ENCODE measurements around the gene SPTB.
A peak's percentile ranks its signal among the peaks of the same experiment; 100 is the strongest.

The SPTB gene

DNA sequence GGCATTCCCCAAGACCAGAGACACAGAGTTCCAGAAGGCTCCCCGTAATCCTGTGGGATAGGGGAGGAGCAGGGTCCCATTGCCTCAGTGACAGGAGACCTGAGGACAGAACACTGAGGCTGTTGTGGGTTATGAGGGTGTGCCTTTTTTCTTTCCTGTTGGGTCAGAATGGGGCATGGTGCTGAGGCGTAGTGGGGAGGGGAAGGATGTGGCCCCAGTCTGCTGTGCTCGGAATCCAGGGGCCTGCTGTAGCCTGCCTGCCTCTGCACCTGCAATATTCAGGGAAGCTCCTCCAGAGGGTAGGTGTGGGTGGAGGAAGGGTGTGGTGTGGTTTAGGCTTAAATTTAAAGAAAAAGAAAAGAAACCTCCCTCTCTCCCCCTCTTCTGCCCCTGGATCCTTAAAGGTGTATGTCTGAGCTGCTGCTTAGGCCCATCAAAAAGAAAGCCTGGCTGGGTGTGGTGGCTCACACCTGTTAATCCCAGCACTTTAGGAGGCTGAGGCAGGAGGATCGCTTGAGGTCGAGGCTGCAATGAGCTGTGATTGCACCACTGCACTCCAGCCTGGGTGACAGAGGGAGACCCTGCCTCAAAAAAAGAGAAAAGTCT is 156.8 kb downstream of the SPTB start:
- TF ChIP-seq, protein P1, sequence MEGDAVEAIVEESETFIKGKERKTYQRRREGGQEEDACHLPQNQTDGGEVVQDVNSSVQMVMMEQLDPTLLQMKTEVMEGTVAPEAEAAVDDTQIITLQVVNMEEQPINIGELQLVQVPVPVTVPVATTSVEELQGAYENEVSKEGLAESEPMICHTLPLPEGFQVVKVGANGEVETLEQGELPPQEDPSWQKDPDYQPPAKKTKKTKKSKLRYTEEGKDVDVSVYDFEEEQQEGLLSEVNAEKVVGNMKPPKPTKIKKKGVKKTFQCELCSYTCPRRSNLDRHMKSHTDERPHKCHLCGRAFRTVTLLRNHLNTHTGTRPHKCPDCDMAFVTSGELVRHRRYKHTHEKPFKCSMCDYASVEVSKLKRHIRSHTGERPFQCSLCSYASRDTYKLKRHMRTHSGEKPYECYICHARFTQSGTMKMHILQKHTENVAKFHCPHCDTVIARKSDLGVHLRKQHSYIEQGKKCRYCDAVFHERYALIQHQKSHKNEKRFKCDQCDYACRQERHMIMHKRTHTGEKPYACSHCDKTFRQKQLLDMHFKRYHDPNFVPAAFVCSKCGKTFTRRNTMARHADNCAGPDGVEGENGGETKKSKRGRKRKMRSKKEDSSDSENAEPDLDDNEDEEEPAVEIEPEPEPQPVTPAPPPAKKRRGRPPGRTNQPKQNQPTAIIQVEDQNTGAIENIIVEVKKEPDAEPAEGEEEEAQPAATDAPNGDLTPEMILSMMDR (IDR thresholded peaks at IDR 0.05; ENCODE audit: low read depth, low read length) = no peak
- H3K4me3 ChIP-seq (replicated peaks in 1 of 2; ENCODE audit: low read depth in 2 of 2, low read length in 2 of 2) = no peak overlapping the region
- no peak for DNase-seq (ENCODE audit: low read depth in 2 of 2)

DNA sequence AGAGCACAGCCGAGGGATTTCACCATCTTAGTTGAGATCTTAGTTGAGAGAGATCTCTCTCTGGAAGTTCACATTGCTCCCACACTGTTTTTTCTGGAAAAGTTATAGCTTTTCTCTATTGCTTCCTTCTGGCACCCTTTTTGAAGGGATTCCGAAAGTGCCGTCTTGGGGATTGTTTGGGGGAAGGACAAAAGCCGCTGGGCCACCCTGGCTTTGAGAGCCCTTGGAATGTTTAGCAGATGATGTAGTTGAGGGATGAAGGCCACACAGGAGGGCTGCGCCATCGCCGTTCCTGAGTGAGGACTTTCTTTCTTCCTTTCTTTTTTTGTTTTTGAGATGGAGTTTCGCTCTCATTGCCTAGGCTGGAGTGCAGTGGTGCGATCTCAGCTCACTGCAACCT is 157.8 kb downstream of the SPTB start:
- no peak for DNase-seq (ENCODE audit: low read depth in 2 of 2)
- TF ChIP-seq, protein P1 (IDR thresholded peaks at IDR 0.05; ENCODE audit: low read depth, low read length) = no peak
- no peak overlapping the region for H3K4me3 ChIP-seq (replicated peaks in 1 of 2; ENCODE audit: low read depth in 2 of 2, low read length in 2 of 2)

DNA sequence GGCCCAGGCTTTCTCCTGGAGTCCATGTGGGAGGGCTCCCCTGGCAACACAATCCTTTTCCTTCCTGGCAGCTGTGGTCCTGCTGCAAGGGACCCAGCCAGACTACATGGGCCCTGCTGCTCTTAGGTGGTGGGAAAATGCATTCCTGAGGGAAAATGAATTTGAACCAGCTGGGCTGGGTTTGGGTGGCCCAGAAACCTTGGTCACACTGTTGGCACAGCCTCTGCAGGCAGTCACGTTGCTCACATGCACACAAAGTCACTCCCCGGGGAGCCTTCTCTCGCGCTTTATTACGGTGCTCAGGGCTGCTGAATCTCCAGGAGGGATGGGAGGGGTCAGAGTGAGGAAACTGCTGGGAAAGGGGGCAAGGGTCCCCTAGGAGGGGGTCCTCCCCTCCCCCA is 158.3 kb downstream of the SPTB start:
- TF ChIP-seq, protein P1 (IDR thresholded peaks at IDR 0.05; ENCODE audit: low read depth, low read length) = no peak
- no peak overlapping the region for H3K4me3 ChIP-seq (replicated peaks in 1 of 2; ENCODE audit: low read depth in 2 of 2, low read length in 2 of 2)
- DNase-seq (ENCODE audit: low read depth in 2 of 2) = peak; percentile 62 to 70

DNA sequence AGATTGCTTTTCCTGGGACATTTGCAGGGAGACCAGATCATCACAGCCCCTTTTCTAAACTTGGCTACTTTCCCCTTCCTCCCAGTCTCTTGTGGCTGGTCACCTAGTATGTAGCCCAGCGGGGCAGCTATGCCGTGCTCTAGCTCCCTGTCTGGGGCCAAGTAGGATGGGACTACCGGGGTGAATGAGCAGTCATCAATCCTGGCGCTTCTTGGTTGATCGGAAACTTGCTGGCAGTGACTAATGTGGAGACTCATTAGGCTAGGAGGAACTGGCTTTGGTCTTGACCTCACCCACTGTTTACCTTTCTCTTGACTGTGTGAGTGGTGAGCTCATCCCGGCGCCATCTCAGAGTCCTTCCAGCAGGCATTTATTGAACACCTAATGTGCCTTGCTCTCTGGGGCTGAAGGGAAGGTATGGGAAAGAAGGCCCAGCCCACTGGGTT is 159.6 kb downstream of the SPTB start:
- no peak overlapping the region for H3K4me3 ChIP-seq (replicated peaks in 1 of 2; ENCODE audit: low read depth in 2 of 2, low read length in 2 of 2)
- peak in 1 of 2 donors; percentile 86 for DNase-seq (ENCODE audit: low read depth in 2 of 2)
- TF ChIP-seq, protein P1 (IDR thresholded peaks at IDR 0.05; ENCODE audit: low read depth, low read length) = no peak

DNA sequence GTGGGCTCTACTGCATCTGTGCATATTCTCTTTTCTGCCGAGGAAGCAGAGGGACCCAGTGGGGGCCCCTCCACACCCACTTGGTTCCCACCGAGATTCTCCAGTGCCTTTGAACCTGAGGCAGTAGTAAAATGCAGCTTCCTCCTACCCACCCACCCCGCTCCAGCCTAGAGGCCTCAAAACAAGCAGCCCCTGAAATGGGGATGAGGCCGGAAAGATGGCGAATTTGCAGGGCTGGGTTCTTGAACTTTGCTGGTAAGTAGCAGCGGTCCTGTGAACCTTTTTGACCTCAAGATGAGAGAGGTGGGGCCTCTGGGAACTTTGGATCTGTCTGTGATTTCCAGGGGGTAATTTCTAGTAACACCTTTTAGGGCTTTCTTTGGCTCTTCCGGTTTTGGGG is 160.1 kb downstream of the SPTB start:
- DNase-seq (ENCODE audit: low read depth in 2 of 2) = no peak
- TF ChIP-seq, protein P1 (IDR thresholded peaks at IDR 0.05; ENCODE audit: low read depth, low read length) = no peak
- no peak overlapping the region for H3K4me3 ChIP-seq (replicated peaks in 1 of 2; ENCODE audit: low read depth in 2 of 2, low read length in 2 of 2)

DNA sequence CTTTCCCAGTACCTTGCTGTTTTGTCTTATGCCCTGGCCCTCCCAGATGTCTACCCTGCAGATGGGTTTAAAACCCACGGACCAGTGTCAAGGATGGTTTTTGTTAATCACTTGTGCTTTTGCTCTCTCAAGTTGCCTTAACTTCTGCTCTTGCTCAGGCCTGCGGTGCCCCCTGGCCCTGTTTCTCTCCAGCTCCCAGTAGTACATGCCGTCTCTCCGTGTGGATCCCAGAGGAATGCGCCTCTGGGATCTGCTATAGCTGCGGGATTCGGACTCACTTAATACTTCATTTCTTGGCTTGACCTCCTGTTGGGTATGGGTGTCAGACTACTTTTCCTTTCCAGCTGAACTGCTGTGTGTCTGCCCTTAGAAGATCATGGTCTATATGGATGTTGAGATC is 160.9 kb downstream of the SPTB start:
- no peak for DNase-seq (ENCODE audit: low read depth in 2 of 2)
- TF ChIP-seq, protein P1 (IDR thresholded peaks at IDR 0.05; ENCODE audit: low read depth, low read length) = no peak

DNA sequence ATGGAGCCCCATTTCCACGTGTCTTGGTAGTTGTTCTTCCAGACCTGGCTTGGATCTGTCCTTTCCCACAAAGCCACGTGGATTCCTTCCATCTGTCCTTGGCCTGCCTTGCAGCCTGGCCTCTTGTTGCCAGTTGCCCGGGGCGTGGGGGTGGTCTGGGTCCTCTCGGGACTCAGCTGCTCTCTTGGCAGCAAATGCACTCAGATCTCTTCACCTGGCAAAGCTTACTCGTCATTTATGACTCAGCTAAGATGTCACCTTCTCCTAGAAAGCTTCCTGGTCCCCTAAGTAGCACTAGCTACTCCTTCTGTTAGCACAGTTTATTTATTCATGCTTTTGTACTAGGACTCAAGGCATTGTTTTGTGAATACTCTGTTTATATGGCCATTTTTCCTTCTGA is 161.8 kb downstream of the SPTB start:
- no peak for DNase-seq (ENCODE audit: low read depth in 2 of 2)
- H3K4me3 ChIP-seq (replicated peaks in 1 of 2; ENCODE audit: low read depth in 2 of 2, low read length in 2 of 2) = no peak overlapping the region
- TF ChIP-seq, protein P1 (IDR thresholded peaks at IDR 0.05; ENCODE audit: low read depth, low read length) = no peak

More for the DNA sequence above, 160.9 kb downstream of the SPTB start:
- no peak overlapping the region for H3K4me3 ChIP-seq (replicated peaks in 1 of 2; ENCODE audit: low read depth in 2 of 2, low read length in 2 of 2)
